Right lobe of liver (tissue), 4 donors: ENCODE data around the gene POLR1A.

ENCODE experiments used
- POLR2A ChIP-seq: fragments of 450-650 bp; IDR thresholded peaks from one replicate; pipeline ENCODE4 v1.6.1; 2017; ENCODE audit warnings: antibody characterized with exemption, mild to moderate bottlenecking
- TF ChIP-seq, protein P1 (sequence below), 4 donors: fragments of 200-600 bp in 3 of 4; fragments of 450-650 bp in 1 of 4; IDR thresholded peaks; one replicate each; pipeline versions ENCODE4 v1.5.1 to v1.8.0; 2016 to 2022; ENCODE audit warnings: antibody characterized with exemption in 4 of 4, mild to moderate bottlenecking in 2 of 4
- donor health status: DM: no; HTN: no; CAD: no.
- donor health status: DM: no; HTN: no; CAD: no.
- donor health status: DM: no; HTN: yes; CAD: no.

- TF ChIP-seq, protein P1, sequence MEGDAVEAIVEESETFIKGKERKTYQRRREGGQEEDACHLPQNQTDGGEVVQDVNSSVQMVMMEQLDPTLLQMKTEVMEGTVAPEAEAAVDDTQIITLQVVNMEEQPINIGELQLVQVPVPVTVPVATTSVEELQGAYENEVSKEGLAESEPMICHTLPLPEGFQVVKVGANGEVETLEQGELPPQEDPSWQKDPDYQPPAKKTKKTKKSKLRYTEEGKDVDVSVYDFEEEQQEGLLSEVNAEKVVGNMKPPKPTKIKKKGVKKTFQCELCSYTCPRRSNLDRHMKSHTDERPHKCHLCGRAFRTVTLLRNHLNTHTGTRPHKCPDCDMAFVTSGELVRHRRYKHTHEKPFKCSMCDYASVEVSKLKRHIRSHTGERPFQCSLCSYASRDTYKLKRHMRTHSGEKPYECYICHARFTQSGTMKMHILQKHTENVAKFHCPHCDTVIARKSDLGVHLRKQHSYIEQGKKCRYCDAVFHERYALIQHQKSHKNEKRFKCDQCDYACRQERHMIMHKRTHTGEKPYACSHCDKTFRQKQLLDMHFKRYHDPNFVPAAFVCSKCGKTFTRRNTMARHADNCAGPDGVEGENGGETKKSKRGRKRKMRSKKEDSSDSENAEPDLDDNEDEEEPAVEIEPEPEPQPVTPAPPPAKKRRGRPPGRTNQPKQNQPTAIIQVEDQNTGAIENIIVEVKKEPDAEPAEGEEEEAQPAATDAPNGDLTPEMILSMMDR (IDR thresholded peaks at IDR 0.05) = no peak
- TF ChIP-seq POLR2A = no peak
Measured at GRCh38 chr2:86044045-86044444, 61.6 kb downstream of the POLR1A start.
